WTC11 (cell line): Measurements from ENCODE around the gene C9orf50. TPM values are rescaled to one million over a fixed set of nuclear protein-coding genes. Genes with fewer than 3 reads are reported as not detected.

ENCODE experiments used
- ATAC-seq: fragments of 200-7000 bp; cut with Tn5 transposase; 2 replicates; pipeline ENCODE4 v1.10.0; 2021; ENCODE audit warnings: mild to moderate bottlenecking, moderate library complexity
- CTCF ChIA-PET: fragments of 300-600 bp; sonication (Branson Sonifier 250); formaldehyde crosslinking; loops from one replicate; lab custom pipeline; 2021; ENCODE audit warnings: antibody characterized with exemption; lab: Charles Lee
- POLR2A ChIA-PET: fragments of 350-600 bp; sonication (Branson Sonifier 250); formaldehyde crosslinking; loops from one replicate; lab custom pipeline; 2021; ENCODE audit warnings: antibody characterized with exemption; lab: Charles Lee
- DNase-seq: peaks from one replicate; pipeline ENCODE4 v3.0.0; 2021; ENCODE audit warnings: low spot score
- H3K27ac Mint-ChIP-seq: 2 replicates; pipeline ENCODE4 v1.8.0; 2021; ENCODE audit warnings: mixed read lengths
- H3K27me3 Mint-ChIP-seq: 2 replicates; pipeline ENCODE4 v1.8.0; 2021; ENCODE audit warnings: low read depth, mild to moderate bottlenecking, moderate library complexity, mixed read lengths
- H3K36me3 Mint-ChIP-seq: 2 replicates; pipeline ENCODE4 v1.8.0; 2021; ENCODE audit warnings: mixed read lengths
- H3K4me1 Mint-ChIP-seq: 2 replicates; pipeline ENCODE4 v1.8.0; 2022; ENCODE audit warnings: mixed read lengths
- H3K4me3 Mint-ChIP-seq: 2 replicates; pipeline ENCODE4 v1.8.0; 2021; ENCODE audit warnings: mild to moderate bottlenecking, moderate library complexity, mixed read lengths
- H3K9me3 Mint-ChIP-seq: 2 replicates; pipeline ENCODE4 v1.8.0; 2021; ENCODE audit warnings: mixed read lengths
- ESRRA ChIP-seq: sonication (generic); formaldehyde crosslinking; IDR thresholded peaks from 2 replicates; pipeline ENCODE4 v1.8.1; 2022; ENCODE audit warnings: mild to moderate bottlenecking, missing genetic modification reagents, borderline replicate concordance
- JUN ChIP-seq: sonication (generic); formaldehyde crosslinking; IDR thresholded peaks from 2 replicates; pipeline ENCODE4 v1.8.0; 2023; ENCODE audit warnings: mild to moderate bottlenecking, missing genetic modification reagents
- KAT7 ChIP-seq: sonication (generic); formaldehyde crosslinking; IDR thresholded peaks from 2 replicates; pipeline ENCODE4 v1.8.1; 2023; ENCODE audit warnings: missing genetic modification reagents, mild to moderate bottlenecking, borderline replicate concordance
- RORB ChIP-seq: fragments of 250-450 bp; sonication (Bioruptor Pico); IDR thresholded peaks from 2 replicates; pipeline ENCODE4 v1.9.0; 2021; ENCODE audit warnings: mild to moderate bottlenecking
- SP1 ChIP-seq: sonication (generic); formaldehyde crosslinking; conservative IDR thresholded peaks from 2 replicates; pipeline ENCODE4 v1.8.1; 2022; ENCODE audit warnings: missing genetic modification reagents
- ZNF219 ChIP-seq: sonication (generic); formaldehyde crosslinking; IDR thresholded peaks from 2 replicates; pipeline ENCODE4 v1.8.0; 2023; ENCODE audit warnings: missing genetic modification reagents, mild to moderate bottlenecking, borderline replicate concordance
- ZNF416 ChIP-seq: fragments of 250-450 bp; sonication (Bioruptor Pico); IDR thresholded peaks from 2 replicates; pipeline ENCODE4 v1.9.0; 2021; ENCODE audit warnings: mild to moderate bottlenecking, inconsistent platforms
- total RNA-seq: library from RNA; stranded (reverse); gene quantifications from 3 replicates; pipeline ENCODE4 v1.2.3, GENCODE V29; 2021
- TF ChIP-seq, protein P1 (sequence below): fragments of 250-450 bp; sonication (Bioruptor Pico); IDR thresholded peaks from 2 replicates; pipeline ENCODE4 v1.9.0; 2021; ENCODE audit warnings: mild to moderate bottlenecking
- TF ChIP-seq, protein P2 (sequence below): sonication (generic); formaldehyde crosslinking; IDR thresholded peaks from 2 replicates; pipeline ENCODE4 v1.8.1; 2023; ENCODE audit warnings: mild to moderate bottlenecking, missing genetic modification reagents
- TF ChIP-seq, protein P3 (sequence below): sonication (generic); formaldehyde crosslinking; IDR thresholded peaks from 2 replicates; pipeline ENCODE4 v1.8.1; 2023; ENCODE audit warnings: mild to moderate bottlenecking, missing genetic modification reagents, moderate library complexity
- TF ChIP-seq, protein P4 (sequence below): sonication (generic); formaldehyde crosslinking; IDR thresholded peaks from 2 replicates; pipeline ENCODE4 v1.8.0; 2023; ENCODE audit warnings: missing genetic modification reagents, mild to moderate bottlenecking, borderline replicate concordance
- TF ChIP-seq, protein P5 (sequence below): sonication (generic); formaldehyde crosslinking; conservative IDR thresholded peaks from 2 replicates; pipeline ENCODE4 v1.8.1; 2022; ENCODE audit warnings: mild to moderate bottlenecking, missing genetic modification reagents

The C9orf50 gene
- total RNA-seq, 1 experiment from 2014 or later, result 0.11 TPM

DNA sequence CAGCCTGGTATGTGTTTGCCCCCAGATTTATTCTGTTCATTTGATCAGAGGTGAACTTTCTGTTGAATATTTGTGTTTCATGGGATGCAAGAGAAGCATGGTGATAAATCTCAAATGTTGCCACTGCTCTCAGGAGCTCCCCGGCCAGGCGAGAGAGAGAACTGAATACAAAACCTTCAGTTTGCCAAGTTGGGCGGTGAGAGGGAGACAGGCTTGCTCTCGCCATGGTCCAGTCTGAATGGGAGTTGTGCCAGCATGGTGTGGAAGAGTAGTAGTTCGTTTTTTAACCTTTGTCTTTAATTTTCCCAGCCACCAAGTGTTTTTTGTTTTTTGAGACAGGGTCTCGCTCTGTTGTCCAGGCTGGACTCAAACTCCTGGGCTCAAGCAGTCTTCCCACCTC lies 7.8 kb upstream of the C9orf50 start:
- no peaks in the 10 kb centered on the region for H3K27me3 Mint-ChIP-seq
- ChIA-PET CTCF (interaction anchor here (1.0 to 1.3 kb wide), 3 partner anchors 11 to 497 kb away, joined by 3 to 4 read pairs (median 3); no protein-coding TSS in a partner anchor), POLR2A (no interaction called here)
- peaks cover 53% of the 10 kb centered on the region for H3K4me1 Mint-ChIP-seq
- no peak overlapping the region; the same call in 1 of the 2 replicates for H3K4me3 Mint-ChIP-seq
- H3K36me3 Mint-ChIP-seq, result peaks cover 21% of the 10 kb centered on the region
- ATAC-seq, result no peak
- DNase-seq, result no peak
- TF ChIP-seq, protein P1, sequence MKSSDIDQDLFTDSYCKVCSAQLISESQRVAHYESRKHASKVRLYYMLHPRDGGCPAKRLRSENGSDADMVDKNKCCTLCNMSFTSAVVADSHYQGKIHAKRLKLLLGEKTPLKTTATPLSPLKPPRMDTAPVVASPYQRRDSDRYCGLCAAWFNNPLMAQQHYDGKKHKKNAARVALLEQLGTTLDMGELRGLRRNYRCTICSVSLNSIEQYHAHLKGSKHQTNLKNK, result no peak
- TF ChIP-seq, protein P2, sequence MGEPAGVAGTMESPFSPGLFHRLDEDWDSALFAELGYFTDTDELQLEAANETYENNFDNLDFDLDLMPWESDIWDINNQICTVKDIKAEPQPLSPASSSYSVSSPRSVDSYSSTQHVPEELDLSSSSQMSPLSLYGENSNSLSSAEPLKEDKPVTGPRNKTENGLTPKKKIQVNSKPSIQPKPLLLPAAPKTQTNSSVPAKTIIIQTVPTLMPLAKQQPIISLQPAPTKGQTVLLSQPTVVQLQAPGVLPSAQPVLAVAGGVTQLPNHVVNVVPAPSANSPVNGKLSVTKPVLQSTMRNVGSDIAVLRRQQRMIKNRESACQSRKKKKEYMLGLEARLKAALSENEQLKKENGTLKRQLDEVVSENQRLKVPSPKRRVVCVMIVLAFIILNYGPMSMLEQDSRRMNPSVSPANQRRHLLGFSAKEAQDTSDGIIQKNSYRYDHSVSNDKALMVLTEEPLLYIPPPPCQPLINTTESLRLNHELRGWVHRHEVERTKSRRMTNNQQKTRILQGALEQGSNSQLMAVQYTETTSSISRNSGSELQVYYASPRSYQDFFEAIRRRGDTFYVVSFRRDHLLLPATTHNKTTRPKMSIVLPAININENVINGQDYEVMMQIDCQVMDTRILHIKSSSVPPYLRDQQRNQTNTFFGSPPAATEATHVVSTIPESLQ, result no peak
- TF ChIP-seq, protein P3, sequence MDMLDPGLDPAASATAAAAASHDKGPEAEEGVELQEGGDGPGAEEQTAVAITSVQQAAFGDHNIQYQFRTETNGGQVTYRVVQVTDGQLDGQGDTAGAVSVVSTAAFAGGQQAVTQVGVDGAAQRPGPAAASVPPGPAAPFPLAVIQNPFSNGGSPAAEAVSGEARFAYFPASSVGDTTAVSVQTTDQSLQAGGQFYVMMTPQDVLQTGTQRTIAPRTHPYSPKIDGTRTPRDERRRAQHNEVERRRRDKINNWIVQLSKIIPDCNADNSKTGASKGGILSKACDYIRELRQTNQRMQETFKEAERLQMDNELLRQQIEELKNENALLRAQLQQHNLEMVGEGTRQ (CRISPR knock-in tag), result no peak
- TF ChIP-seq ZNF219 (CRISPR knock-in tag), result no peak
- TF ChIP-seq JUN (CRISPR knock-in tag), result no peak
- no peak for TF ChIP-seq SP1
- no peak for TF ChIP-seq KAT7 (CRISPR knock-in tag)
- no peak for TF ChIP-seq ZNF416
- TF ChIP-seq, protein P4, sequence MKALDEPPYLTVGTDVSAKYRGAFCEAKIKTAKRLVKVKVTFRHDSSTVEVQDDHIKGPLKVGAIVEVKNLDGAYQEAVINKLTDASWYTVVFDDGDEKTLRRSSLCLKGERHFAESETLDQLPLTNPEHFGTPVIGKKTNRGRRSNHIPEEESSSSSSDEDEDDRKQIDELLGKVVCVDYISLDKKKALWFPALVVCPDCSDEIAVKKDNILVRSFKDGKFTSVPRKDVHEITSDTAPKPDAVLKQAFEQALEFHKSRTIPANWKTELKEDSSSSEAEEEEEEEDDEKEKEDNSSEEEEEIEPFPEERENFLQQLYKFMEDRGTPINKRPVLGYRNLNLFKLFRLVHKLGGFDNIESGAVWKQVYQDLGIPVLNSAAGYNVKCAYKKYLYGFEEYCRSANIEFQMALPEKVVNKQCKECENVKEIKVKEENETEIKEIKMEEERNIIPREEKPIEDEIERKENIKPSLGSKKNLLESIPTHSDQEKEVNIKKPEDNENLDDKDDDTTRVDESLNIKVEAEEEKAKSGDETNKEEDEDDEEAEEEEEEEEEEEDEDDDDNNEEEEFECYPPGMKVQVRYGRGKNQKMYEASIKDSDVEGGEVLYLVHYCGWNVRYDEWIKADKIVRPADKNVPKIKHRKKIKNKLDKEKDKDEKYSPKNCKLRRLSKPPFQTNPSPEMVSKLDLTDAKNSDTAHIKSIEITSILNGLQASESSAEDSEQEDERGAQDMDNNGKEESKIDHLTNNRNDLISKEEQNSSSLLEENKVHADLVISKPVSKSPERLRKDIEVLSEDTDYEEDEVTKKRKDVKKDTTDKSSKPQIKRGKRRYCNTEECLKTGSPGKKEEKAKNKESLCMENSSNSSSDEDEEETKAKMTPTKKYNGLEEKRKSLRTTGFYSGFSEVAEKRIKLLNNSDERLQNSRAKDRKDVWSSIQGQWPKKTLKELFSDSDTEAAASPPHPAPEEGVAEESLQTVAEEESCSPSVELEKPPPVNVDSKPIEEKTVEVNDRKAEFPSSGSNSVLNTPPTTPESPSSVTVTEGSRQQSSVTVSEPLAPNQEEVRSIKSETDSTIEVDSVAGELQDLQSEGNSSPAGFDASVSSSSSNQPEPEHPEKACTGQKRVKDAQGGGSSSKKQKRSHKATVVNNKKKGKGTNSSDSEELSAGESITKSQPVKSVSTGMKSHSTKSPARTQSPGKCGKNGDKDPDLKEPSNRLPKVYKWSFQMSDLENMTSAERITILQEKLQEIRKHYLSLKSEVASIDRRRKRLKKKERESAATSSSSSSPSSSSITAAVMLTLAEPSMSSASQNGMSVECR (CRISPR knock-in tag), result no peak
- TF ChIP-seq ESRRA (CRISPR knock-in tag), result no peak
- H3K27ac Mint-ChIP-seq, result peak overlapping the region; percentile 63; the same call in 1 of the 2 replicates
- no peaks in the 10 kb centered on the region for H3K9me3 Mint-ChIP-seq

DNA sequence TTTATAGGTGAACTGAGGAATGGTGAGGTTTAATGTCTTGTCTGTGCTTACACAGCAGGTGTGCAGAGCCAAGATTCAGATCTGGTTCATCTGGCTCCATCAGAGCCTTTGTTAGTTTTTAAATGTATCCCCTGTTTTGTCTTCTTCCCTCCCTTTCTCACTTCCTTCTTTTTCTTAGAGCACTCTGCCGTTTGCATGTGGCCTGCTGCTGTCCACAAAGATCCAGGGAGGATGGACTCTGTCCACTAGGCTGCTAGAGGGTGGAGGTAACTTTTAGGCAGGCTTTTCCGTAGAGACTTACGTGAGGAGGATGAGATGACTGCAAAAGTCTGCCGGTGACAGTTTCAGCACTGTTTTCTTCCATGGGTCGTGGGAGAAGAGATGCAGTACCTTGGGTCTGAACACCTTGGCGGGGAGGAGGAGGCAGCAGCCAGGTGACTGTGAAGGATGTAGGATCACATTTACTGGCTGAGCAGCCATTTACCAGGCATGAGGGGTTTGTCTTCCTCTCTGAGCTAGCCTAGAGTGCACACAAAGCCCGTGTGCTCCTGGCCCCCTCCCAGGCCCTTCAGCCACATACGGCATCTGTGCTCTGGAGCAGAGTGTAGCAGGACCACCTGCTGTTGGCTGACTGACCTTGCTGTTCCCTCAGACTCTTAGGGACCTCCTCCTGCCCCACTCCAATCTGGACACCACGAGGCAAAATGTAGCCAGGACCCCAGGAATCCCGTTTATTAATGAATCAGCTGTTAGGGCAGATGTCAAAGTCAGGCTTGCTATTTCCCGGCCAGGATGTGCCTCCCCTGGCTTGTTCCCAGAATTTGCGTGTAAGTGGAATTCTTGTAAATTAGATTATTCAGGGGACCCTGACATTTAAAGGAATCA lies 6.9 kb upstream of the C9orf50 start:
- peaks cover 53% of the 10 kb centered on the region for H3K4me1 Mint-ChIP-seq
- peak overlapping the region; percentile 76; the same call in 1 of the 2 replicates for H3K27ac Mint-ChIP-seq
- peaks cover 15% of the 10 kb centered on the region for H3K36me3 Mint-ChIP-seq
- ATAC-seq (no peak), DNase-seq (no peak)
- no peak for TF ChIP-seq RORB (CRISPR knock-in tag)
- TF ChIP-seq, protein P5, sequence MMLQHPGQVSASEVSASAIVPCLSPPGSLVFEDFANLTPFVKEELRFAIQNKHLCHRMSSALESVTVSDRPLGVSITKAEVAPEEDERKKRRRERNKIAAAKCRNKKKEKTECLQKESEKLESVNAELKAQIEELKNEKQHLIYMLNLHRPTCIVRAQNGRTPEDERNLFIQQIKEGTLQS (CRISPR knock-in tag), result no peak
- ChIA-PET CTCF (interaction anchor here (0.8 to 1.3 kb wide), 3 partner anchors 91 to 496 kb away, joined by 3 to 4 read pairs (median 3); no protein-coding TSS in a partner anchor), POLR2A (no interaction called here)
- peak overlapping the region; percentile 85 for H3K4me3 Mint-ChIP-seq
- no peaks in the 10 kb centered on the region for H3K9me3 Mint-ChIP-seq
- peaks cover 1% of the 10 kb centered on the region; the same call in 1 of the 2 replicates for H3K27me3 Mint-ChIP-seq
